D721Med (cell line): ENCODE measurements around the gene STK38L.

Experiments
- DNase-seq: peaks from one replicate; pipeline ENCODE4 v3.0.0; 2011; ENCODE audit warnings: low spot score; ENCODE audit not compliant: insufficient read length
- FAIRE-seq: peaks from 2 replicates; lab custom pipeline; 2011; peaks lifted over from hg19 to GRCh38; lab: Jason Lieb, UNC
- TF ChIP-seq, protein P1 (sequence below): IDR thresholded peaks from 2 replicates; pipeline ENCODE4 v1.5.1; 2012; ENCODE audit warnings: mild to moderate bottlenecking, control low read depth; ENCODE audit not compliant: insufficient read depth; ENCODE audit errors: missing control alignments

The STK38L gene

DNA sequence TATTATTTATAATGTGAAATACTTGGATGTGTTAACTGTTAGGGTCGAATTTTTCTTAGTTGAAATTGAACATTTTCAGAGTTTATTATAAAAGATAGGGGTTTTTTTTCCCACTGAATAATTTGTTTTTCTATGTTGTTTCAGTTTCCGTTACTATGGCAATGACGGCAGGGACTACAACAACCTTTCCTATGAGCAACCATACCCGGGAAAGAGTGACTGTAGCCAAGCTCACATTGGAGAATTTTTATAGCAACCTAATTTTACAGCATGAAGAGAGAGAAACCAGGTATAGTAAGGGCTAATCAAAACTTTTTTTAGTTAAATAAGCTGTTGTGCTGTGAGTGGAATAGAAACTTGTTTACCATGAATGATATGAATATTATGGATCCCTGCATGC is 53.5 kb downstream of the STK38L start:
- TF ChIP-seq, protein P1, sequence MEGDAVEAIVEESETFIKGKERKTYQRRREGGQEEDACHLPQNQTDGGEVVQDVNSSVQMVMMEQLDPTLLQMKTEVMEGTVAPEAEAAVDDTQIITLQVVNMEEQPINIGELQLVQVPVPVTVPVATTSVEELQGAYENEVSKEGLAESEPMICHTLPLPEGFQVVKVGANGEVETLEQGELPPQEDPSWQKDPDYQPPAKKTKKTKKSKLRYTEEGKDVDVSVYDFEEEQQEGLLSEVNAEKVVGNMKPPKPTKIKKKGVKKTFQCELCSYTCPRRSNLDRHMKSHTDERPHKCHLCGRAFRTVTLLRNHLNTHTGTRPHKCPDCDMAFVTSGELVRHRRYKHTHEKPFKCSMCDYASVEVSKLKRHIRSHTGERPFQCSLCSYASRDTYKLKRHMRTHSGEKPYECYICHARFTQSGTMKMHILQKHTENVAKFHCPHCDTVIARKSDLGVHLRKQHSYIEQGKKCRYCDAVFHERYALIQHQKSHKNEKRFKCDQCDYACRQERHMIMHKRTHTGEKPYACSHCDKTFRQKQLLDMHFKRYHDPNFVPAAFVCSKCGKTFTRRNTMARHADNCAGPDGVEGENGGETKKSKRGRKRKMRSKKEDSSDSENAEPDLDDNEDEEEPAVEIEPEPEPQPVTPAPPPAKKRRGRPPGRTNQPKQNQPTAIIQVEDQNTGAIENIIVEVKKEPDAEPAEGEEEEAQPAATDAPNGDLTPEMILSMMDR, result no peak
- no peak for FAIRE-seq

DNA sequence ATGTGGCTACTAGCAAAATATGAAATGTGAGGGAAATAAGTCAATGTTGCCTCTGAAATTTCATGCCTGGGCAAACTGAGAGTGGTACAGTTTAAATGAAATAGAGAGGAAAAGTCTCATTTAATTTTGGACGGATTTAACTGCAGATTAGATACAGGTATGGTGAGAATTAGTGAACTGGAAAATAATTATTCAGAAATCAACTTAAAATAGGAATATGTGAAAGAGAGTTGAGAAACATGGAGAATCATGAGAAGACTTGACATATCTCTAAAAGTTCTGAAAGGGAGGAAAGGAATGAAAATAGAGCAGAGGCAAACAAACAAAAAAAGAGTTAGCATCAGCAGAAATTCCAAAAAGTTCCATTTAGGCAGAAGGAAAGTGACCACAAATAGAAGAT is 55.0 kb downstream of the STK38L start:
- FAIRE-seq, result no peak
- TF ChIP-seq, protein P1, result no peak
- DNase-seq, result no peak

More for the DNA sequence above, 53.5 kb downstream of the STK38L start:
- DNase-seq, result no peak

DNA sequence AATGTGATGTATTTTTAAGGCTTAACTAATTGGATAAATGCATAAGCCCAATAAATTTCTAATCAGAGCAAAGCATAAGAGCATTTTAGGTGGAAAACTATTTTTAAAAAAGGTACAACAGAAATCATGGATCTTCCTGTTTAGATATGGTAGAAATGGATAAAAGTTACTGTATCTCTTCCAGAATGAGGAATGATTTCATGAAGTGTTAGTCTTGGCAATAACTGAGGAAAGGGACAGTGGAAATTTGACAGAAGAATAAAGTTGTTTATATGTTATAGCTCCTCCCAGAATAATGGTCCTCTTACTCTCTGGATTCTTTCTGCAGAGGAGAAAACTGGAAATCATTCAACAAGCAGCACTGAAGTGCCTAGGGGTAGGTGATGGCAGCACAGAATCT is 56.1 kb downstream of the STK38L start:
- TF ChIP-seq, protein P1, result no peak
- DNase-seq (no peak), FAIRE-seq (no peak)

DNA sequence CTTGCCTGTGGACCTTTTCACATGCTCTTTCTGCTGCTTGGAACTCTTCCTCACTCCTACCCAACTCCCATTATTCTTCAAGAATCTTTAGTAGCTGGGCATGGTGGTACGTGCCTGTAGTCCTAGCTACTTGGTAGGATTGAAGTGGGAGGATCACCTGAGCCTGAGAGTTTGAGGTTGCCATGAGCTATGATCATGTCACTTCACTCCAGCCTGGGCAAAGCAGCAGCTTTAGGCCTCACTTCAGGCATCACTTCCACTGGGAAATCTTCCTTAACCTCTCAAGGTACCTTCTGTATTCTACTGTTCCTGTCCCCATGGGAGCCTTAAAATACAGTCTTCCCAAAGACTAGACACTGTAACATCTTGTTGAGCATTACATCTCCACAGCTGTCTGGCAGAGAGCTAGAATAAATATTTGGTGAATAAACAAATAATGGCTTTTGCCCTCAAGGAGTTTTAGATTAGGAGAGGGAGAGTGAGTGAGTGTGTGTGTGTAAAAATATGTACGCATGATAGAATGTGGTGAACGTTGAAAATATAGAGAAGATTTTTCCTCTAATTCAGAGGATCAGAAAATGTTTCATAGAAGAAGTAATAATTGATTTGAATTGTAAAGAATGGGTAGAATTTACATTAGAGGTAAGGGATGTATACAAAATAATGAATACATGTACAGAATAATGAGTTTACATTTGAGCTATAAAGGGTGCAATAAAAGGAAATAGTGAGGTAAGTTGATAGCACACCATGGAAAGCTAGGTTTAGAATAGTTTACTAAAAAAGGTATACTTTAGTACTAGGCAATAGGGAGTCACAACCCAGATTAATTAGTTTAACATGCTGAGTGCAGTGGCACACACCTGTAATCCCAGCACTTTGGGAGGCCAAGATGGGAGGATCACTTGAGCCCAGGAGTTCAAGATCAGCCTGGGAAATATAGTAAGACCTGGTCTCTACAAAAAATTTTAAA is 59.3 kb downstream of the STK38L start:
- TF ChIP-seq, protein P1, result no peak
- FAIRE-seq (no peak), DNase-seq (no peak)

DNA sequence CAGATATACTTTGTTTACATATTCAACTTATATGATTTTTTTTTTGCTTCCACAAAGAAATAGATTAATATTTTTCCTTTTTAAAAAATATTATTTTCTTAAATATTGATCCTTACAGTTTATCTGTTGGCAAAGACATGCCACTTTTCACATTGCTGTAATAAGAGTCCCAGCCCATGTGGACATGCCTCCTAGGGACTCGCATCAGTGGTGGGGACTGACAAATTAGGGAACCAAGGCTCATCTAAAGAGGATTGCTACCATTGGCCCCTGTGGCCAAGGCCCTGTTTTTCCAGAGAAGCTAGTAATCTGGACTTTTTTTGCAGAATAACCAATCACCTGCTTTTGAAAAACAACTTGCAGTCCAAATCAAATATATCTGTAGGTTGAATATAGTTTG is 60.8 kb downstream of the STK38L start:
- DNase-seq (no peak), FAIRE-seq (no peak)
- TF ChIP-seq, protein P1, result no peak

DNA sequence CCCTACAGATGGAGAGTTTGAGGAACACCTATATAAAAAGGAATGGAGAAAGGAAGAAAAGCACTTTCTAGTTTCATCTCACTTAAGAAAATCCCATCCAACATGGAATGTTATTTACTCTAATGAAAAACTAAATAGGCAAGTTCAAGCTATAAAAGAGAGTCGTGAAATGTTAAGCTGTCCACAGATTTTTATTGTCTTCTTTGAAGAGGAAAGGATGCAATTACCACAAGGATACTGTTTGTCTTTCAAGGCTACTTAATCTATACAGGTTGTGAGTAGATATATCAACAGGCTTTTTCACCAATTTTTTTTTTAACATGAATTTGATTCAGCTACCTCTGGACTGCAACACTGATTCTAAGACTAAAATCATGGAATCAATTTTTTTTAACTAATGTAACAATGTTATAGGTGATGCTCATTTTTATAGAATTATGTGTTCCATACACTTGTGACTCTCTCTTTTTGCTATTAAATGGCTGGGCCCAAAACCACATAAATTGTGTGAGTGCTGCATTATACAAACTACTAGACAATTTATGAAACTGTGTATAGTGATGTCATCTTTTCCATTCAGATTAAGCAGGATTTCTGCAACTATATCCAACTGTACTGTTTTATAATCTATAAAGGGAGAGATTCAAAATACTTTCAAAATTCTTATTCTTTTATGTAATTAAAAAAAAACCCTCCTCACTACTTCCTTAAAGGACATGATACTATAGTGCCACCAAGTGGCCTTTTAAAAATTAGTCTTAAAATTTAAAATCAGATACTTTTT is 61.8 kb downstream of the STK38L start:
- DNase-seq (no peak), FAIRE-seq (no peak)
- TF ChIP-seq, protein P1, result peak; percentile 50
